ENCODE results near the gene ZEB2.

- TF ChIP-seq CTCF (IDR thresholded peaks at IDR 0.05) = no peak
- TF ChIP-seq EP300 (IDR thresholded peaks at IDR 0.05) = no peak
- no peak for TF ChIP-seq POLR2A (IDR thresholded peaks at IDR 0.05)
Observed at GRCh38 chr2:144462266-144462665, 57.7 kb downstream of the ZEB2 start.

Measured in ovary (tissue), 3 donors.